IPS-15b (cell line): ENCODE measurements around the gene SYNJ2.
A peak's percentile ranks its signal among the peaks of the same experiment; 100 is the strongest.
"Not testable (repeated sequence)": the region's sequence is repeated elsewhere in the genome, so short reads cannot be mapped to it uniquely, and the experiment has no call there.

Source experiments
- H3K27me3 ChIP-seq: one replicate; pipeline ENCODE4 v1.6.1; 2013; ENCODE audit warnings: low read length; ENCODE audit not compliant: control insufficient read depth, insufficient read depth
- H3K36me3 ChIP-seq: one replicate; pipeline ENCODE4 v1.6.1; 2013; ENCODE audit warnings: low read length; ENCODE audit not compliant: control insufficient read depth, insufficient read depth
- H3K4me1 ChIP-seq: one replicate; pipeline ENCODE4 v1.6.1; 2013; ENCODE audit warnings: mild to moderate bottlenecking, low read length; ENCODE audit not compliant: control insufficient read depth, insufficient read depth
- H3K4me3 ChIP-seq: one replicate; pipeline ENCODE4 v1.5.1; 2013; ENCODE audit warnings: low read depth, low read length
- H3K9ac ChIP-seq: one replicate; pipeline ENCODE4 v1.6.1; 2013; ENCODE audit warnings: low read depth, mild to moderate bottlenecking, low read length
- H3K9me3 ChIP-seq: one replicate; pipeline ENCODE4 v1.6.1; 2013; ENCODE audit warnings: mild to moderate bottlenecking, low read length; ENCODE audit not compliant: control insufficient read depth, insufficient read depth

Gene SYNJ2, protein sequence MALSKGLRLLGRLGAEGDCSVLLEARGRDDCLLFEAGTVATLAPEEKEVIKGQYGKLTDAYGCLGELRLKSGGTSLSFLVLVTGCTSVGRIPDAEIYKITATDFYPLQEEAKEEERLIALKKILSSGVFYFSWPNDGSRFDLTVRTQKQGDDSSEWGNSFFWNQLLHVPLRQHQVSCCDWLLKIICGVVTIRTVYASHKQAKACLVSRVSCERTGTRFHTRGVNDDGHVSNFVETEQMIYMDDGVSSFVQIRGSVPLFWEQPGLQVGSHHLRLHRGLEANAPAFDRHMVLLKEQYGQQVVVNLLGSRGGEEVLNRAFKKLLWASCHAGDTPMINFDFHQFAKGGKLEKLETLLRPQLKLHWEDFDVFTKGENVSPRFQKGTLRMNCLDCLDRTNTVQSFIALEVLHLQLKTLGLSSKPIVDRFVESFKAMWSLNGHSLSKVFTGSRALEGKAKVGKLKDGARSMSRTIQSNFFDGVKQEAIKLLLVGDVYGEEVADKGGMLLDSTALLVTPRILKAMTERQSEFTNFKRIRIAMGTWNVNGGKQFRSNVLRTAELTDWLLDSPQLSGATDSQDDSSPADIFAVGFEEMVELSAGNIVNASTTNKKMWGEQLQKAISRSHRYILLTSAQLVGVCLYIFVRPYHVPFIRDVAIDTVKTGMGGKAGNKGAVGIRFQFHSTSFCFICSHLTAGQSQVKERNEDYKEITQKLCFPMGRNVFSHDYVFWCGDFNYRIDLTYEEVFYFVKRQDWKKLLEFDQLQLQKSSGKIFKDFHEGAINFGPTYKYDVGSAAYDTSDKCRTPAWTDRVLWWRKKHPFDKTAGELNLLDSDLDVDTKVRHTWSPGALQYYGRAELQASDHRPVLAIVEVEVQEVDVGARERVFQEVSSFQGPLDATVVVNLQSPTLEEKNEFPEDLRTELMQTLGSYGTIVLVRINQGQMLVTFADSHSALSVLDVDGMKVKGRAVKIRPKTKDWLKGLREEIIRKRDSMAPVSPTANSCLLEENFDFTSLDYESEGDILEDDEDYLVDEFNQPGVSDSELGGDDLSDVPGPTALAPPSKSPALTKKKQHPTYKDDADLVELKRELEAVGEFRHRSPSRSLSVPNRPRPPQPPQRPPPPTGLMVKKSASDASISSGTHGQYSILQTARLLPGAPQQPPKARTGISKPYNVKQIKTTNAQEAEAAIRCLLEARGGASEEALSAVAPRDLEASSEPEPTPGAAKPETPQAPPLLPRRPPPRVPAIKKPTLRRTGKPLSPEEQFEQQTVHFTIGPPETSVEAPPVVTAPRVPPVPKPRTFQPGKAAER (N-terminal part only)

DNA sequence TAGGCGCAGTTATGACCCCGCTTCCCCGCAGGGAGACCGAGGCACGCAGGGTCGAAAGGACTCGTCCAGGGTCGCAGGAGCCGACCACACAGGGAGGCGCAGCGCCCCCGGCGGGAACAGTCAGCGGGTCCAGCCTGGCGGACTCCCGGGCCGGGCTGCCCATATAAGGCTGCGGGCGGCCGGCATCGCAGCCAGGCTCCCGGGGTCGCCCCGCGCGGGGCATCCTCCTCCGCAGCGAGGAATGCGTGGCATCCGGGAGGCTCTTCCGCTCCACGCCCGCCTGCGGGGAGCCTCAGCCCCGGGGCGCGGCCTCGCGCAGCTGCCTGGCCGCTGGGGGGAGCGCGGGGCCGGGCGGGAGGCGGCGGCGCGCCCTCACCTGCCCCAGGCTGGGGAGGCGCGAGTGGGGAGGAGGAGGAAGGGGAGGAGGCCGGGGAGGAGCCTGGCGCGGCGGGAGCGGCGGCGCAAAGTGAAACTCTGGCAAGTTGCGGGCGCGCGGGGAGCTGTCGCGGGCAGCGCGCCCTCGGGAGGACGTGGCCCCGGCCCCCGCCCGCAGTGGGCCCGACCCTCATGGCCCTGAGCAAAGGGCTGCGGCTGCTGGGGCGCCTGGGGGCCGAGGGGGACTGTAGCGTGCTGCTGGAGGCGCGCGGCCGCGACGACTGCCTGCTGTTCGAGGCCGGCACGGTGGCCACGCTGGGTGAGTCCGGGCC lies at the start of gene SYNJ2:
SYNJ2 (plus strand) TSS at position 469 of the 707 bp plus-strand sequence; CDS start at position 568, 99 bp downstream.
- Histone ChIP-seq H3K4me1 (peaks cover 8% of the 10 kb centered on the region), H3K36me3 (no peaks in the 10 kb centered on the region), H3K27me3 (peaks cover 17% of the 10 kb centered on the region), H3K4me3 (peak within 1 kb of the TSS; percentile 73), H3K9ac (peak within 1 kb of the TSS; percentile 37), H3K9me3 (no peaks in the 10 kb centered on the region)

DNA sequence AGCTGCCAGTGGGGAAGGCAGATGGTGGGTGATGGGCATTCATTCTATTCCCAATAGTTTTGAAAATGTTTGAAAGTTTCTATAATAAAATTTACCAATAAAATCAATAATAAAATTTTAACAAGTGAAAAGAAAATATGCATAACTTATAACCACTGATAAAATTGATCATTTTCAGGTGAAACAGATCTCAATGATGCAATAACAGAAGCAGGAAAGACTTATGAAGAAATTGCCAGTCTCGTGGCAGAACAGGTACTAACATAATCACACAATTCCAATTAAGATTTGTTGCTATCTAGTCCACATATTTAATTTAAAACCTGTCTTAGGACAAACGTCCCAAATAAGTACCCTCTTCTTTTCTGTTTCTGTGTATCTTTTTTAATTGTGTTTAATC lies 45.9 kb upstream of the SYNJ2 start:
- H3K4me3 ChIP-seq: no peak overlapping the region
- H3K27me3 ChIP-seq: no peaks in the 10 kb centered on the region
- peaks cover 2% of the 10 kb centered on the region for H3K36me3 ChIP-seq
- peaks cover 6% of the 10 kb centered on the region for H3K4me1 ChIP-seq
- no peak overlapping the region for H3K9ac ChIP-seq
- no peaks in the 10 kb centered on the region for H3K9me3 ChIP-seq

DNA sequence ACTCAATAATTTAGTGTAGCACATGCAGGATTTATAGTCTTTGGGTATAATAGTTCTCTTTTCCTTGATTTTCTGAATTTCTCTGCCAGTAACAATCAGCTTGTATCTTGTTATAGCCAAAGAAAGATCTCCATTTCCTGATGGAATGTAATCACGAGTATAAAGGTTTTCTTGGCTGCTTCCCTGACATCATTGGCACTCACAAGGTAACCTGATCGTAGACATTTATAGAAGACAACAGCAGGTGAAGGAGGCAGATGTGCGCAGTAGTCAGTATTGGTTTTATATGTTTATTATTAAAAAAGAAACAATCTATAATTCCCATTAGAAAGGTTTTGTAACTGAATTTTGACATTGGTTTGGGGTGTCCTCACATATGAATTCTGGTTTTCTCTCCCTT lies 44.3 kb upstream of the SYNJ2 start:
- H3K9ac ChIP-seq: no peak overlapping the region
- H3K9me3 ChIP-seq: no peaks in the 10 kb centered on the region
- no peak overlapping the region for H3K4me3 ChIP-seq
- no peaks in the 10 kb centered on the region for H3K4me1 ChIP-seq
- H3K36me3 ChIP-seq: peaks cover 8% of the 10 kb centered on the region
- no peaks in the 10 kb centered on the region for H3K27me3 ChIP-seq

DNA sequence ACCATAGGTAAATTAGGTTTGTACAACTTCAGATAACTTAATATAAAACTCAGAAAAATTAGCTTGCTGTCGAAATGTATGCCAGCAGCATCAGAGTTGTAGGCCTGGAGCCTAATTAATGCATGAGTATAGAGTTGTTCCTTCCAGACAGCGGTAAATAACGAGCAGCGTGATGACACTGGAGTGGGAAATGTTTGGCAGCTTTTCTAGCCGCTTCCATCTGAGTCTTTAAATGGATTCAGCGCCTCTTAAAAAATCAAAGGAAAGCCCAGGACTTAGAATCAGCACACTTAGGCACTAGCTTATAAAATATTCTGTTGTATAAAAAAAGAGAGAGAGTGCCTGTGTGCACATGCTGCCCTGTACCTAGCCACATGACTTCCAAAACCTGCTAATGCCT lies 43.7 kb upstream of the SYNJ2 start:
- H3K9ac ChIP-seq: no peak overlapping the region
- H3K4me3 ChIP-seq: no peak overlapping the region
- no peaks in the 10 kb centered on the region for H3K4me1 ChIP-seq
- H3K27me3 ChIP-seq: no peaks in the 10 kb centered on the region
- H3K9me3 ChIP-seq: no peaks in the 10 kb centered on the region
- H3K36me3 ChIP-seq: peaks cover 8% of the 10 kb centered on the region

DNA sequence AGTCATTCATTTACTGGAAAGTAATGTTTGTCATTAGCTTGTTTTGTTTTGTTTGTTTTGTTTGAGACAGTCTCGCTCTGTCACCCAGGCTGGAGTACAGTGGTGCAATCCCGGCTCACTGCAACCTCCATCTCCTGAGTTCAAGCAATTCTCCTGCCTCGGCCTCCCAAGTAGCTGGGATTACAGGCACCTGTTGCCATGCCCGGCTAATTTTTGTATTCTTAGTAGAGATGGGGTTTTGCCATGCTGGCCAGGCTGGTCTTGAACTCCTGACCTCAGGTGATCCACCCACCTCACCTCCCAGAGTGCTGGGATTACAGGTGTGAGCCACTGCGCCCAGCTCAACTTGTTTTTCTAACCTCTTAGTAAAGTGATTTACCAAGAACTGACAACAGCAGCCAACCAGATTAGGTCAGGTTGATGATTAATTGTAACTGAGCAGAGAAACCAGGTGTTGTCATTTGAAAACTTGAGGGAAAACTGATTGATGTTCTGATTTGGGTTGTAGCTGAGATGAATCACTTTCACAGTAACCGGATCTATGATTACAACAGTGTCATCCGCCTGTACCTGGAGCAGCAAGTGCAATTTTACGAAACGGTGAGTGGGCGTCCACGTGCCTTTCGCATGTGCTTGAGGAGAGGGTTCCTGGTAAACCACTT lies 41.2 kb upstream of the SYNJ2 start:
- H3K4me3 ChIP-seq, H3K9me3 ChIP-seq, H3K27me3 ChIP-seq, H3K9ac ChIP-seq, H3K4me1 ChIP-seq: not testable (repeated sequence)
- peaks cover 12% of the 10 kb centered on the region for H3K36me3 ChIP-seq

DNA sequence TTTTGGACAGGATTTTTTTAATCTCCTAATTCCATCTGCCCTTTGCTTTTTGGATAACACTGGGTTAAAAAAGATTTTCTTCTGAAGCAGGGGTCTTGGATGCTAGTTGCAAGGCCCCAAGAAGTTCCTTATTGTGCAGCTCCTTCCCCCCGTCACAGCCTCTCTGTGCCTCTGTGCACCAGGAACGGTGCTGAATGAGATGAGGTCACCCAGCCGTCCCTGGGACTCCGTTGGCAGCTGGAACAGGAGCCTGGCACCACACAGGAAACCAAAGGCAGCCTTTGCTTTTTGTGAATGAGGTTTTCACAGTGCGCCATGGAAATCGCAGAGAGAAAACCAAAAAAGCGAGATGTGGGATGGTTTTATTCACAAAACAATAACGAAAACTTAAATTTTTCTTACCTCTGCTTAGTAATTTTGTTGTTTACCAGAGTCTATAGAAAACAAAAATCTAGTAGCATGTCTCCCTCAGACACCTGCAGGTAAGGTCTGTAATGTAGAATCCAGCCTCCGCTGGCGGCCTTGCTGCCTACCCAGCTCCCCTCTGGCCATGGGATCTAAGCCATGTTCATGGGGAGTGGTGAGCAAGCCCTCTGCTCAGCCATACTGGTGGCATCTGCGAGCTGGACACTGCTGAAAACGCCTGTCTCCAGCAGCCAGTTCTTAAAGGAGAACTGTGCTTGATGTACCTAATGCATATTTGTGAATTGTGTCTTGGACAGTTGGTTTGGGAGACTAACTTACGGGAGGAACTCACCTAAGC lies 40.4 kb upstream of the SYNJ2 start:
- Histone ChIP-seq H3K4me3 (no peak overlapping the region), H3K9ac (no peak overlapping the region), H3K27me3 (no peaks in the 10 kb centered on the region), H3K4me1 (no peaks in the 10 kb centered on the region), H3K36me3 (peaks cover 12% of the 10 kb centered on the region), H3K9me3 (no peaks in the 10 kb centered on the region)

DNA sequence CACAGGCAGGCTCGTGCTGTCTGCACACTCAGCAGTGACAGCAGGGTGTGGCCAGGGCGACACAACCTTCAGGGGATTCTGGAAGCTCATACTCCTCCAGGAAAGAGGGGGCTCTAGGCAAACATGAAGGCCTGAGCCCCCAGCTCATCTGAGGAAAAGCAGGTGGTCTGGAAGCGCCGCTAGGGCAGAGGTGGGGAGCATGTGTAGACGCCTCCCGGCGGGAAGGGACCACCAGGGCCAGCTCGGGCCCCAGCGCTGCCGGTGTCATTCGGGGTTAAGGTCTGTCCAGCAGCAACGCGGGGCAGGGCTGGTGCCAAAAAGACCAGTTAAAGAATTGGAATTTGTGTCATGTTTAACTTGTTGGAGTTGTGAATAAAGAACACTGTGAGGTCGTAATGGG lies 39.3 kb upstream of the SYNJ2 start:
- H3K27me3 ChIP-seq: no peaks in the 10 kb centered on the region
- H3K4me3 ChIP-seq: no peak overlapping the region
- no peaks in the 10 kb centered on the region for H3K4me1 ChIP-seq
- H3K36me3 ChIP-seq: peaks cover 12% of the 10 kb centered on the region
- no peaks in the 10 kb centered on the region for H3K9me3 ChIP-seq
- no peak overlapping the region for H3K9ac ChIP-seq

DNA sequence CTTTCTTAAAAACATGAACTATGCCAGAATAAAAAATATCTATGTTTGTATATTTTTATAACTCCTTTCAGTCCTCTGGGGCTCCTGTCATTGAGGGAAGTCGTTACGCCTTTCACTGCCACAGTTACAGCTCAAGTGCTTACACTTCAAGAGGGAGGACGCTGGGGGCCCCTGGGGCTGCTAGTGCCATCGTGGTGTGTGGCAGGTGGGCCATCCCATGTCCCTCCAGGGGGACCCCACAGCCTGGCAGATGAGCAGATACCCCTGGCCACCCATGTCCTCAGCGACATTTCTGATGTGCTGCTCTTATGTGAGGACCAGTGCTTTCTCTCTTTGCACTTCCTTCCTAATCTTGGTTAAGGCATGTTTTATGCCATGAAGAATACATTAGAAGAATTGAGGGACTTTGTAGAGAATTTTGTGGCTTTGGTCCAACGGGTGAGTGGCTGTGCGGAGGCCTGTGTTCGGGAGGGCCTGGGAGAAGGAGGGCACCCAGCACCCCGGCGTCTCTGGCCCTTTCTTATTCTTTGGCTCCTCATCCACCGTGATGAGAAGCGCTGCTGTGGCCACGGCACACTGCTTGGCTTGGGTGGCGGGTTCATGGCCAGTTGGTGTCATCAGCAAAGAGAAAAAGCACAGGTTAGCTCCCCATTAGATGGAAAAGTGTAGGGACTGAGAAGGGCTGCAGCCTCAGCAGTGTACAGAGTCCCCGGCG lies 38.3 kb upstream of the SYNJ2 start:
- Histone ChIP-seq H3K4me3 (no peak overlapping the region), H3K36me3 (peaks cover 12% of the 10 kb centered on the region), H3K9me3 (no peaks in the 10 kb centered on the region)

DNA sequence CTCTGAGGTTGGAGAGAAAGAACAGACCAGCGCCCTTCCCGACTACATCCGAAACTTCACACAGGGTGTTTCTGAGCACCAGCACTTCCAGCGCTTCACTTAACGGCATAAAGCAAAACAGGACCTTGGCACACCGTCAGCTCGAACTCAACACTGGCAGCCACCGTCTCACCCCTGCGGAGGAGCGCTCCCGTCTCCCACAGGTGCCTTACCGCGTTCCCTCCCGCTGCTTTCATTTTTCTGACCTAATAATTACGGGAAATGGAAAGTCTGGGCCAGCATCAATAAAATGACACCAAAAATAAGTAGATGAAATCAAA lies 37.7 kb upstream of the SYNJ2 start:
- Histone ChIP-seq H3K4me1 (no peaks in the 10 kb centered on the region), H3K9me3 (no peaks in the 10 kb centered on the region), H3K27me3 (no peaks in the 10 kb centered on the region), H3K4me3 (no peak overlapping the region), H3K9ac (no peak overlapping the region), H3K36me3 (peaks cover 12% of the 10 kb centered on the region)

More for the DNA sequence above, 38.3 kb upstream of the SYNJ2 start:
- no peak overlapping the region for H3K9ac ChIP-seq
- H3K27me3 ChIP-seq: no peaks in the 10 kb centered on the region
- H3K4me1 ChIP-seq: no peaks in the 10 kb centered on the region
